SJSA1 (cell line): ENCODE data around the gene CCR7. TPM values are rescaled to one million over a fixed set of nuclear protein-coding genes. Genes with fewer than 3 reads are reported as not detected.

Source experiments
- DNase-seq, 2 experiments: peaks; one replicate each; pipeline ENCODE4 v3.0.0-alpha.2; 2015 to 2020; ENCODE audit warnings: low spot score in 2 of 2, low read depth in 1 of 2
- H3K27ac ChIP-seq: fragments of 250-450 bp; sonication (Bioruptor Pico); 2 replicates; pipeline ENCODE4 v1.5.1; 2020; ENCODE audit warnings: mild to moderate bottlenecking, moderate library complexity
- H3K27me3 ChIP-seq: fragments of 250-450 bp; sonication (Bioruptor Pico); replicated peaks from 2 replicates; pipeline ENCODE4 v1.5.1; 2020; ENCODE audit warnings: mild to moderate bottlenecking, moderate library complexity
- H3K36me3 ChIP-seq: fragments of 250-450 bp; sonication (Bioruptor Pico); 2 replicates; pipeline ENCODE4 v1.5.1; 2020; ENCODE audit warnings: mild to moderate bottlenecking
- H3K4me1 ChIP-seq: fragments of 250-450 bp; sonication (Bioruptor Pico); replicated peaks from 2 replicates; pipeline ENCODE4 v1.6.1; 2021; ENCODE audit warnings: mild to moderate bottlenecking
- H3K4me3 ChIP-seq: fragments of 250-450 bp; sonication (Bioruptor Pico); 2 replicates; pipeline ENCODE4 v1.5.1; 2020; ENCODE audit warnings: mild to moderate bottlenecking
- H3K9me3 ChIP-seq: fragments of 250-450 bp; sonication (Bioruptor Pico); replicated peaks from 2 replicates; pipeline ENCODE4 v1.5.1; 2020; ENCODE audit warnings: mild to moderate bottlenecking
- total RNA-seq: library from RNA; depleted of rRNA; stranded (reverse); fragments of >200 nt; shearing (Covaris generic); gene quantifications from 2 replicates; pipeline ENCODE4 v1.2.3, GENCODE V29; 2014; rRNA removed

Gene CCR7, protein sequence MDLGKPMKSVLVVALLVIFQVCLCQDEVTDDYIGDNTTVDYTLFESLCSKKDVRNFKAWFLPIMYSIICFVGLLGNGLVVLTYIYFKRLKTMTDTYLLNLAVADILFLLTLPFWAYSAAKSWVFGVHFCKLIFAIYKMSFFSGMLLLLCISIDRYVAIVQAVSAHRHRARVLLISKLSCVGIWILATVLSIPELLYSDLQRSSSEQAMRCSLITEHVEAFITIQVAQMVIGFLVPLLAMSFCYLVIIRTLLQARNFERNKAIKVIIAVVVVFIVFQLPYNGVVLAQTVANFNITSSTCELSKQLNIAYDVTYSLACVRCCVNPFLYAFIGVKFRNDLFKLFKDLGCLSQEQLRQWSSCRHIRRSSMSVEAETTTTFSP
- total RNA-seq, result not detected in 2 replicates

DNA sequence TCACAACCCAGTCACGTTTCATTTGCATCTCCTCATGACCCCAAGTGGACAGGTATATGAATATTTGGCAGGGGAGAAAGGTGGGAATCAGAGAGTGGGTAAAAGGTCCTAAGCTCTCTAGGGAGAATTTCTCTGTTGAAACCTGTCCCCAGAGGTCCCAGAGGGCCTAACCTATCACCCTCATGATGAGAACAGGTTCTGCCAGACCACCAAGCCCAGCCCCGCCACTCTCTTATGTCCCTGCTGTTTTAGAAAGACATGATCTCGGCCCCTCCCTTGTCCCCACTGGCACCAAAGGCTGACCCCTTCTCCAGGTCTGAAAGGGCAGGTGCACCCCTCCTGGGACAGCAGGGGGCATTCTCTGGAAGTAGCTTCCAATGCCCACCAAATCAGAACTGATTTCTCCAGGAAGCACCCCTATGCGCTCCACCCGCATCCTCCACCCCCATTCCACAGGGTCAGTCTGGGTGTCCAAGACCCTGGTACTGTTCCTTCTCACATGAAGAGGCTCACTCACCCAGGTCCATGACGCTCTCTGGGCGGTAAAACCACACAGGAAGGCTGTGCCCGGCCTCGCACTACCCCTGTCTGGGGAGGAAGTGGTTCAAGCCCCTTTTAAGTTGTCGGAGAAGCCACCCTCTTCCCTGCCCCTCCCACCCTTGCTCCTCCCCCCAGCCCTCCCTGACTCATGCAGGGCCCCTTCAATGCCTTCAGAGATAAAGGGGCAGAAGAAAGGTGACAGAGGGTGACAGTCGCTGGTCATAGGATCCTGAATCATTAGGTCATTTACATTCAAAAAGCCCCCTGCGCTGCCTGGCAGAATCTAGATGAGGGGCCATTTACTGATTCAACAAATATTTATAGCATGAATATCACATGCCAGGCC is at the start of gene CCR7:
CCR7 (minus strand) TSS at position 590 of the 886 bp plus-strand sequence; CDS start at position 527, 63 bp downstream.
- Histone ChIP-seq H3K9me3 (no peaks in the 10 kb centered on the region), H3K27me3 (peaks cover 11% of the 10 kb centered on the region), H3K27ac (no peak within 1 kb of the TSS), H3K36me3 (no peaks in the 10 kb centered on the region), H3K4me3 (no peak within 1 kb of the TSS), H3K4me1 (no peaks in the 10 kb centered on the region; the same call in 1 of the 2 replicates)
- DNase-seq, result peak in 1 of 2 experiments; percentile 31

DNA sequence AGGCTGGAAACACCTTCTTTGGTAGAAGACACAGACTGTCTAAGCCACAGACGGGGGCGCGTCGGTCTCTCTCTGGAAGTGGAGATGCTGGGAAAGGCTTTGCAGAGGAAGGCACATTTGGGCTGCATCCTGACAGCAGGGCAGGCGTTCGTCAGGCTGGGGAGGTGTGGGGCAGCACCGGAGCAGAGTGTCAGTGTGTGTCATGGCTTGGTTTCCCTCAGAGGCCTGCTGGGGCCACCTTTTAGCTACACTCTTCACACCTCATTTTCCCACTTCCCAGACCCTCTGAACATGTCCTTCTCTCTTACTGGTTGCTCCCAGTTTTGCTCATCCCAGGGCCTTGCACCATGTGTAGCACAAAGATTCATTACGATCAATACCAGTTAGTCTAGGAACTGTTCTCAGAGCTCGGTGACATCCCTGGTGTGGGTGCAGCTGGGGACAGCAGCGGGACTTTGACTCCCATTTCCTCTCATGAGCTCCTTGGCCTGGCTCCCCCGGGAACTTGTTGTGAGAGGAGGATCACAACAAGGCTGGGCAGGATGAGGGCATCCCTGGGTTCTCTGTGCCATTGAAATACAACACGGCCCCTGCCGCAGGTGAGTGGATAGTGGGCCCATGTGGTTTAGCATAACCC is 49.3 kb upstream of the CCR7 start:
- Histone ChIP-seq H3K4me1 (no peaks in the 10 kb centered on the region), H3K27me3 (no peaks in the 10 kb centered on the region), H3K4me3 (no peak overlapping the region), H3K9me3 (no peaks in the 10 kb centered on the region), H3K36me3 (no peaks in the 10 kb centered on the region), H3K27ac (no peak overlapping the region)
- no peak for DNase-seq

DNA sequence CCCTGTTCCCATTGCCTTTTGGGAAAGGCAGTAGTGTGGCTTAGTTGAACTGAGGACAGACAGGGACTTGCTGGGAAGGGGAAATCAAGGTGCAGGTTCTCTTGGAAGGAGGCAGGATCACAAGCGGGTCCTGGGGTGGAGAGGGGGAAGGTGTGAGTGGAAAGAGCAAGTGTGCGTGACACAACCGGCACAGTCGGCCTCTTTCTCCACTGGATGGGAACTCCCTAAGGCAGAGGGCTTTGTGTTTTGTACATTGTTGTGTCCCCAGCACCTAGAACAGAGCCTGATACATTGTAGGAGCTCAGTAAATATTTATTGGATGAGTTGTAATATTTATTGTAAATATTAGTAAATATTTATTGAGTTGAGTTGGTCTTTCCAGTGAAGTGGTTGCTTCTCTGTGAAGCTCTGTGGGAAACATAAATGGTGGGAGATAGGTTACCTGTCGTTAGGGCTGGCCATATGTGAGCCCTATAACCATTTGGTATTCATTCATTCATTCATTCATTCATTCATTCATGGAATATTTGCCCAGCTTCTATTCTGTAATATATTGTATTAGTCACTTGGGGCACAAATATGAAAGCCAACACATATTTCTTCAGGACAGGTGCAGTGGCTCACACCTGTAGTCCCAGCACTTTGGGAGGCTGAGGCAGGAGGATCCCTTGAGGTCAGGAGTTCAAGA is 48.3 kb upstream of the CCR7 start:
- no peak overlapping the region for H3K4me3 ChIP-seq
- no peaks in the 10 kb centered on the region for H3K9me3 ChIP-seq
- no peak for DNase-seq
- H3K27me3 ChIP-seq, result no peaks in the 10 kb centered on the region
- H3K27ac ChIP-seq, result no peak overlapping the region
- no peaks in the 10 kb centered on the region for H3K4me1 ChIP-seq
- H3K36me3 ChIP-seq, result no peaks in the 10 kb centered on the region

DNA sequence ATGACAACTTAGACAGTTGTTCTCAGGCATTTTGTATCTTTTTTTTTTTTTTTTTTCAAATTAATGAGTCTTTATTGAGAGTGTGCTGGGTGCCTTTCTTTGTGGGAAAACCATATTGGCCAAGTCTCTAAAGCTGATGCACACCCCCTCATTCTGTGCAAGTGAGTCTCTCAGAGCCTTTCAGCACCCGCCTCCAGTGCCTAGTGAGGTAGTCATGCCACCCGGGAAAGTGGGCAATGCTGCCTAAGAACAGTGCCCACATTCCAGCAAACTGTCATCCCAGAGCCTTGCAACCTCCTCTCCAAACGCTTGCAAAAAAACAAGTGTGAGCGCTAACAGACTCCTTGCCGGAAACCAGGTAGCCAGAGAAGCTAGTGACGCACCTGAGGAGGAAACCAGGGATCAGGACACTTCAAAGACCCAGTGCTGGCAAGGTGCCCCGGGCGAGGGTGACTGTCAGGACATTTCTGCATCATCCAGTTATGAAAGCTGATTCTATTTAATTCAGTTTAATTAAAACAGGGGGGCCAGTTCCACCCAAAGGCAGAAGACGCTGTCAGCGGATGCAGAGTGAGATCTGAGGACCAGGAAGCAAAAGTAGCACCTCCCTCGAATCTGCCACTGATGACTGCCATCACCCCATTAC is 47.5 kb upstream of the CCR7 start:
- H3K36me3 ChIP-seq, result no peaks in the 10 kb centered on the region
- DNase-seq, result no peak
- H3K27me3 ChIP-seq, result no peaks in the 10 kb centered on the region
- H3K9me3 ChIP-seq, result no peaks in the 10 kb centered on the region
- no peak overlapping the region for H3K4me3 ChIP-seq
- H3K4me1 ChIP-seq, result no peaks in the 10 kb centered on the region
- no peak overlapping the region for H3K27ac ChIP-seq

DNA sequence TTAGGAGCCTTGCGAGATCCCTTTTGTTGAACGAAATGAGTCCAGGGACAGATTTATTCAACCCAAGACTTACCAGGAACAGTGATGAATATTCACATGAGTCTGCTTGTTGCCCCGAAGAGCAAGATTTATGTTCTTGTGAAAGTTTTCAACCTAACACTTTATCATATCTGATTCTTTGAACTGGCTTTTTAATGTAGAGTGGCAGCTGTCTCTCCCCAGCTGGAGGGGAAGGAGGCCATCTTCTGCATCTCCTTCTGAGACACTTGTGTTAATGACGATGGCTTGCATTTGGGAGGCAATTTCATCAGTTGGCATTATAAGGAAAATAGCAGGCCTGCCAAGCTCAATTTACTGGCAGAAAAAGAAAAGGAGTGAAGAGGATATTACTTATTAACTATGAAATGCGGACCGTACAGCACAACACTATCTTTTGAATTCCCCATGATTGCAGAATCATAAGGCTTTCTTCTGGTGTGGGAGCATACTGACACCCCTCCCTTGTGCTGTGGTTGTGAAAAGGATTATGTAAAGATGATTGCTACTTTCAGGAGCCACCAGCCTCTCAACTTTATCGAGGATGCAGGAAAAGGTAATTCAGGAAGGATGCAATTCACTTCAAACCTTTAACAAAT is 46.7 kb upstream of the CCR7 start:
- Histone ChIP-seq H3K9me3 (no peaks in the 10 kb centered on the region), H3K36me3 (no peaks in the 10 kb centered on the region), H3K4me3 (no peak overlapping the region), H3K27me3 (no peaks in the 10 kb centered on the region), H3K4me1 (no peaks in the 10 kb centered on the region), H3K27ac (no peak overlapping the region)
- no peak for DNase-seq

DNA sequence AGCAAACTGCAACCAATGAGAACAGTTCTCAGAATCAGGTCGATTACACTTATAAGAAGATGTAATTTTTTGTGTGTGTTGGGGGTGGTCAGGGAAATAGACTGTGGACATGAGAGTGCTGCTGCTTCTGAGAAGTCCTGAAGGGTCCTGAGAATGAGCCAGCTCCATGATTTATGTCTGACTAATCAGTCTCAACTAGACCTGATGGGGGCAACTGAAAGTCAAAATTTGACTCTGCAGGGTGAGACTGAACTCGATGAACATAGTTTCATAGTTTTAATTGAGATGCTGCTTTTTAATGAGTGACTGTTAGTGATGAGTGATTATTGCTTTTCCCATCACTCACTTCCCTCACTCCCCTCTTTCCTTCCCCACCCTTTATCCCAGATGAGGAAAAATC is 45.1 kb upstream of the CCR7 start:
- H3K36me3 ChIP-seq, result no peaks in the 10 kb centered on the region
- no peak overlapping the region for H3K4me3 ChIP-seq
- no peaks in the 10 kb centered on the region for H3K4me1 ChIP-seq
- H3K9me3 ChIP-seq, result no peaks in the 10 kb centered on the region
- no peaks in the 10 kb centered on the region for H3K27me3 ChIP-seq
- no peak for DNase-seq
- no peak overlapping the region for H3K27ac ChIP-seq

DNA sequence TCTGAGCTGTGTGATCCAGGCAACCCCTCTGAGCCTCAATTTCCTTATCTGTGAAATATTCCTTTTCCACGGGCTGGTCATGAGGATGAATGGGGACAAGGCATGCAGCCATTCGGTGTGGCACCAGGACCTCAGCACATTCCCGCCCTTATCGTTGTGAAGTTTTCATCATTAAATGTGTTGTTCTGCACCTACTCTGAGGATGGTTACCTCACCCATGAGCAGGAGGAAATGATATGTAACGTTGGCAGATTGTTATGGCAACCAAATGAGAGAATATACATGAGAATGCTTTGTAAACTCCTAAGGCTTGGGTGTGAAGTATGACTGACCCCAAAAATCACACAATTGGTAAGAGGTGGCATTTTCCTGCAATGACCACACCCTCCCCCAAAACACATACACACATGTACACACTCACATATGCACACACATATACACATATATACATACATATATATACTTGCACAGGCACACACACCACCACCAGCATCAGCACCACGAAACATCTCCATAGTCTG is 42.8 kb upstream of the CCR7 start:
- no peaks in the 10 kb centered on the region for H3K27me3 ChIP-seq
- no peak for DNase-seq

DNA sequence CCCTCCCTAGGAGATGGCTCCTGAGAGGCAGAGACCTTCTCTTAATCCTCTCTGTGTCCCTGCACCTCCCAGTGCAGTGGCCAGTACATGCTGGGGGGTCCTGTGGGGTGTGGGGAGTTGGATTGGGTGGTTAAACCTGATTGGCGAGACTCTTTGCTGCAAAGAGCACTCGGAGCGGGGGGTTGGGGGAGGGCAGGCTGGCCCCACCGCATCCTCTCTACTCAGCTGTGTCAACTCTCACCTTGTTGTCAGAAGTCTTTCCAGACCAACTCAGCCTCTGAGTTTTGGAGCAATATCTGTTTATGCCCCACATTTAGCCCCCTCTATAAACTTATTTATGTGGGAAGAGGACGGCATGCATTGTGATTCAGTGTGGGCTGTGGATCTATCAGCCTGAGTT is 42.4 kb upstream of the CCR7 start:
- H3K4me3 ChIP-seq, result no peak overlapping the region
- H3K36me3 ChIP-seq, result no peaks in the 10 kb centered on the region
- no peaks in the 10 kb centered on the region for H3K9me3 ChIP-seq
- DNase-seq, result no peak
- H3K27me3 ChIP-seq, result no peaks in the 10 kb centered on the region
- no peaks in the 10 kb centered on the region for H3K4me1 ChIP-seq
- H3K27ac ChIP-seq, result no peak overlapping the region

More for the DNA sequence above, 42.8 kb upstream of the CCR7 start:
- Histone ChIP-seq H3K27ac (no peak overlapping the region), H3K36me3 (no peaks in the 10 kb centered on the region), H3K4me3 (no peak overlapping the region), H3K9me3 (no peaks in the 10 kb centered on the region), H3K4me1 (no peaks in the 10 kb centered on the region)

DNA sequence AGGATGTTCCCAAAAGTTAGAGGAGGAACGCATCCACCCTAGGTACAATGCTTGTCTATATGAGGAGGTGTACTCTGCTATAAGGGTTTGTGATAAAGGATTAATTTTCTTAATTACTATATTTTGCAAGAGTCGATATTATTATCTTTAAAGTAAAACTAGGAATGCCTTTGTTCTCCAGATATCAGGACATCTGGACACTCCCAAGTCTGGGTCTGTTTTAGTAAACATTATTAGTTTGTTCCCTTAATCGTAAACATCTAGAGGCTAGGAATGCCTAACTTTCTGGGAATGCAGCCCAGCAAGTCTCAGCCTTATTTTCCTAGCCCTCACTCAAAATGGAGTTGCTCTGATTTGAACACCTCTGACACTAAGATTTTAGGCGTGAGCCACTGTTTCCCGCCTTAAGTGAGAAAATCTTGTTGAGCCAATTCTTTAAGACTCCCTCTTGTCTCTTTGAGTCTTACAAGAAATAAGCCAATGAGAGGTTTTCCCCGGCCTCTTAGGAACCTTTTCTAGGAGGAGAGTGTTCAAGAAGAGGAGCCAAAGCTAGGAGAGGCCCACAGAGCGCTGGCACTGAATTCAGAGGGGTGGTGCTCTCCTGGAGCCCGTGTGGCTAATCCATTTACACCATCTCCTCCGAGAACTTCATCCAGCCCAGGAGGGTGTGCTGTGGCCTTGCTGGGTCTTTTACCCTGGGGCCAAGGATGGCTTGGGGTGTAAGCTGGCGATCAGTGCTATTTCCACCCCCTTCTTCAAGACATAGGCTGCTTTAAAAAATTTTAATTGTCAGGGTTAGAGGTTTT is 41.5 kb upstream of the CCR7 start:
- no peaks in the 10 kb centered on the region for H3K36me3 ChIP-seq
- no peak for DNase-seq
- no peak overlapping the region for H3K27ac ChIP-seq
- no peaks in the 10 kb centered on the region for H3K4me1 ChIP-seq
- H3K27me3 ChIP-seq, result no peaks in the 10 kb centered on the region
- H3K9me3 ChIP-seq, result no peaks in the 10 kb centered on the region
- no peak overlapping the region for H3K4me3 ChIP-seq

DNA sequence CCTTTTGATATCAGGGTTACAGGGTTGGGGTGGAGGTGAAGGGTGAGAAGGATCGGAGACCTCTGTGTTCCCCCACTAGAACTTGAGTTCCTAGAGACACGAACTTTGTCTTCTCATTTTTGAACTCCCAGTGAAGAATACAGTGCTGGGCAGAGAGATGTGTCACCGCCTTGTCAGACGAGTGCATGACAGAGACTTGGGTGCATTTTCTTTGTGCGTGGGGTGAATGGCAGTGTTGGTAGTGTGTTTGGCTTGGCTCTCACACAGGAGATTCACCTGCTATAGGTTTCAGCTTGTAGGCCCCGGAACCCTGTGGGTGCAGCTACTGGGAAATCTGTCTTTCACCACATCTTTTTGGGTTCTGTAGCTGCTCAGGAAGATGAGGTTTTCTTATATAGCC is 40.0 kb upstream of the CCR7 start:
- no peak overlapping the region for H3K4me3 ChIP-seq
- H3K36me3 ChIP-seq, result no peaks in the 10 kb centered on the region
- no peaks in the 10 kb centered on the region for H3K27me3 ChIP-seq
- H3K27ac ChIP-seq, result no peak overlapping the region
- no peaks in the 10 kb centered on the region for H3K4me1 ChIP-seq
- no peak for DNase-seq
- no peaks in the 10 kb centered on the region for H3K9me3 ChIP-seq

DNA sequence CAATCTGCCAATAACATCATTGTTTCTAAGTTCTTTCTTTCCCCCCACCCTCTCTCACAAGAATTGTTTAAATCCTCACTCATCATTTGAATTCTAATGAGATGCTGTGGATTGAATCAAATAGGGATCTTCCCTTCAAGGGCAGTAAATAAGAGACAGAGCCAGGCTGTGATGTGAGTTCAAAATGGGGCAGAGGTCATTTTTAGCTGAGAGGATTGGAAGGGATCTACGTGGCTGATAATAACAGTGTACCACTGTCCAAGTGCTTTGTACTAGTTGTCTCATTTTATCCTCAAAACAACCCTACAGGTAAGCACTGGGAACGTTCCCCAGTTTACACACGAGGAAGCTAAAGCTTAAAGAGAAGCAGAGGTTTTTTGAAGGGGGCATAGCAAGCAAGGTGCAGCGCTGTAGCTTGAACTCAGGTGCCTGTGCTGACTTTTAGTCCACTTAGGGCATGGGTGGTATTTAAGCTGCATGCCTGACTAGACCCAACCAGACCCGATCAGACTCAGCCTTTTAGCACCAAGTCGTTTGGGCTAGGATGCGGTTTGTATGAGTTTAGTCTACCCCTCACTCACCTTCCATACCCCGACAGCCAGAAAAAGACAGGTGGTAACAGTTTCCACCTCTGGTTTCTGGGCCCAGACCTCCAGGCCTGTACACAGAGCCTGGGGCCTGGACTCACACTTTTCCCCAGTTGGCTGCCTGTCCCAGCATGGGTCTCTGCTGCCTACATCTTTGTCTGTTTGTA is 39.2 kb upstream of the CCR7 start:
- Histone ChIP-seq H3K9me3 (no peaks in the 10 kb centered on the region), H3K4me1 (no peaks in the 10 kb centered on the region), H3K27me3 (no peaks in the 10 kb centered on the region), H3K4me3 (no peak overlapping the region), H3K36me3 (no peaks in the 10 kb centered on the region), H3K27ac (no peak overlapping the region)
- no peak for DNase-seq
